ENCODE results near the gene ZNF654. TPM values are rescaled to one million over a fixed set of nuclear protein-coding genes. Genes with fewer than 3 reads are reported as not detected.

ZNF654 gene
- total and polyA plus RNA-seq, 2 donors (not counting 1 experiment from before 2014, with no cell fraction given) = 4.0 to 19.5 TPM

DNA sequence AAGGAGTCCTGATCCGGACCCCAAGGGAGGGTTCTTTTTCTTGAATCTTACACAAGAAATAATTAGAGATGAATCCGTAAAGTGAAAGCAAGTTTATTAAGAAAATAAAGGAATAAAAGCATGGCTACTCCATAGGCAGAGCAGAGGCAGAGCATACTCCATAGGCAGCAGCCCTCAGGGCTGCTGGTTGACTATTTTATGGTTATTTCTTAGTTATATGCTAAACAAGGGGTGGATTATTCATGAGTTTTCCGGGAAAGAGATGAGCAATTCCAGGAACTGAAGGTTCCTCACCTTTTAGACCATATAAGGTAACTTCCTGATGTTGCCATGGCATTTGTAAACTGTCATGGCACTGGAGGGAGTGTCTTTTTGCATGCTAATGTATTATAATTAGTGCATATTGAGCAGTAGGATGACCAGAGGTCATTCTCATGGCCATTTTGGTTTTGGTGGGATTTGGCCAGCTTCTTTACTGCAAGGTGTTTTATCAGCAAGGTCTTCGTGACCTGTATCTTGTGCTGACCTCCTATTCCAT lies 132.9 kb downstream of the ZNF654 start:
- H3K4me3 ChIP-seq (ENCODE audit: control extremely low read depth in 1 of 5, extremely low read depth in 1 of 5, insufficient read depth in 1 of 5, low read depth in 2 of 5, low read length in 4 of 5) = no peak overlapping the region
- 100% methylated on average over 1 of the region's 4 CpGs for WGBS (ENCODE audit: insufficient coverage)
- no peak overlapping the region for H3K9ac ChIP-seq (ENCODE audit: low read length)
- Mint-ChIP-seq H3K9me3 (ENCODE audit: insufficient read depth) (no peaks in the 10 kb centered on the region), H3K4me3 (no peak overlapping the region), H3K4me1 (peaks cover 4% of the 10 kb centered on the region), H3K27me3 (peaks cover 4% of the 10 kb centered on the region), H3K27ac (no peak overlapping the region)
- intact Hi-C loops (cut with micrococcal nuclease) = no loop called here
- ATAC-seq (ENCODE audit: low read depth) (no peak), DNase-seq (no peak)
- no peak for TF ChIP-seq EZH2 (IDR thresholded peaks at IDR 0.05; ENCODE audit: borderline replicate concordance, insufficient read depth, low read depth, low read length, poor library complexity, severe bottlenecking)
- TF ChIP-seq CTCF (IDR thresholded peaks at IDR 0.05) = no peak
- no peak overlapping the region for H3K27ac ChIP-seq (ENCODE audit: low read length in 2 of 2)
- H3K36me3 ChIP-seq (replicated peaks in 1 of 2; ENCODE audit: control extremely low read depth in 1 of 2, control insufficient read depth in 1 of 2, extremely low read depth in 1 of 2, insufficient read depth in 2 of 2, low read length in 1 of 2) = no peaks in the 10 kb centered on the region
- POLR2A ChIA-PET = no interaction called here
- no peak overlapping the region for H3K4me2 ChIP-seq (replicated peaks; ENCODE audit: low read depth, low read length, poor library complexity, severe bottlenecking)
- no peaks in the 10 kb centered on the region for H3K27me3 ChIP-seq (replicated peaks in 1 of 4; ENCODE audit: control extremely low read depth in 1 of 4, control insufficient read depth in 3 of 4, insufficient read depth in 4 of 4, low read length in 3 of 4)
- H2AFZ ChIP-seq (ENCODE audit: insufficient read depth, low read depth, low read length, poor library complexity, severe bottlenecking) = no peak overlapping the region
- H3K4me1 ChIP-seq (ENCODE audit: control insufficient read depth in 2 of 2, insufficient read depth in 2 of 2, low read length in 2 of 2) = no peaks in the 10 kb centered on the region
- no peaks in the 10 kb centered on the region for H3K79me2 ChIP-seq (ENCODE audit: control insufficient read depth, insufficient read depth, low read length)
- CTCF ChIA-PET = no interaction called here
- H3K9me3 ChIP-seq (ENCODE audit: control extremely low read depth in 1 of 3, control insufficient read depth in 2 of 3, insufficient read depth in 1 of 3, low read length in 2 of 3) = no peaks in the 10 kb centered on the region
- H4K20me1 ChIP-seq (ENCODE audit: control insufficient read depth, insufficient read depth, low read length, poor library complexity, severe bottlenecking) = no peaks in the 10 kb centered on the region

- H3K4me3 Mint-ChIP-seq = no peak overlapping the region
- peaks cover 4% of the 10 kb centered on the region for H3K4me1 Mint-ChIP-seq
- no peak overlapping the region for H3K4me3 ChIP-seq (ENCODE audit: control extremely low read depth in 1 of 5, extremely low read depth in 1 of 5, insufficient read depth in 1 of 5, low read depth in 2 of 5, low read length in 4 of 5)
- no peaks in the 10 kb centered on the region for H3K27me3 ChIP-seq (replicated peaks in 1 of 4; ENCODE audit: control extremely low read depth in 1 of 4, control insufficient read depth in 3 of 4, insufficient read depth in 4 of 4, low read length in 3 of 4)
- H3K9me3 ChIP-seq (ENCODE audit: control extremely low read depth in 1 of 3, control insufficient read depth in 2 of 3, insufficient read depth in 1 of 3, low read length in 2 of 3) = no peaks in the 10 kb centered on the region
- no peaks in the 10 kb centered on the region for H3K9me3 Mint-ChIP-seq (ENCODE audit: insufficient read depth)
- H3K36me3 ChIP-seq (replicated peaks in 1 of 2; ENCODE audit: control extremely low read depth in 1 of 2, control insufficient read depth in 1 of 2, extremely low read depth in 1 of 2, insufficient read depth in 2 of 2, low read length in 1 of 2) = no peaks in the 10 kb centered on the region
- no peaks in the 10 kb centered on the region for H4K20me1 ChIP-seq (ENCODE audit: control insufficient read depth, insufficient read depth, low read length, poor library complexity, severe bottlenecking)
- ChIA-PET CTCF (no interaction called here), POLR2A (no interaction called here)
- H3K79me2 ChIP-seq (ENCODE audit: control insufficient read depth, insufficient read depth, low read length) = no peaks in the 10 kb centered on the region
- intact Hi-C loops (cut with micrococcal nuclease) = no loop called here
- H3K27me3 Mint-ChIP-seq = peaks cover 4% of the 10 kb centered on the region
- no peak overlapping the region for H3K4me2 ChIP-seq (replicated peaks; ENCODE audit: low read depth, low read length, poor library complexity, severe bottlenecking)
- H3K27ac ChIP-seq (ENCODE audit: low read length in 2 of 2) = no peak overlapping the region
- no peaks in the 10 kb centered on the region for H3K4me1 ChIP-seq (ENCODE audit: control insufficient read depth in 2 of 2, insufficient read depth in 2 of 2, low read length in 2 of 2)
- no peak overlapping the region for H3K9ac ChIP-seq (ENCODE audit: low read length)
- TF ChIP-seq EZH2 (IDR thresholded peaks at IDR 0.05; ENCODE audit: borderline replicate concordance, insufficient read depth, low read depth, low read length, poor library complexity, severe bottlenecking) (no peak), CTCF (IDR thresholded peaks at IDR 0.05) (no peak)
- no CpG with 5 or more reads among the region's 3 CpGs for WGBS (ENCODE audit: insufficient coverage)
- DNase-seq (no peak), ATAC-seq (ENCODE audit: low read depth) (no peak)
- H3K27ac Mint-ChIP-seq = no peak overlapping the region
- H2AFZ ChIP-seq (ENCODE audit: insufficient read depth, low read depth, low read length, poor library complexity, severe bottlenecking) = no peak overlapping the region
Observed at GRCh38 chr3:88192631-88193030, 133.6 kb downstream of the ZNF654 start.

Other genes starting within 250 kb of the ZNF654 start
- gene CGGBP1, start 250 bp upstream of the ZNF654 start, total RNA-seq = 119 and 121 TPM in 2 replicates
- 57.3 and 71.1 TPM in 2 replicates for gene CGGBP1, start 250 bp upstream of the ZNF654 start, polyA plus RNA-seq
- gene C3orf38, start 90.7 kb downstream of the ZNF654 start, total RNA-seq = 42.5 and 50.0 TPM in 2 replicates
- 19.8 and 21.7 TPM in 2 replicates for gene C3orf38, start 90.7 kb downstream of the ZNF654 start, polyA plus RNA-seq